HepG2 (cell line): ENCODE data around the gene RPS19. TPM values are rescaled to one million over a fixed set of nuclear protein-coding genes. Genes with fewer than 3 reads are reported as not detected.

Source experiments
- CSRNP1 ChIP-seq: sonication (generic); formaldehyde crosslinking; IDR thresholded peaks from 2 replicates; pipeline ENCODE4 v1.8.1; 2023; ENCODE audit warnings: mild to moderate bottlenecking, missing genetic modification reagents
- DRAP1 ChIP-seq: IDR thresholded peaks from 2 replicates; pipeline ENCODE4 v1.6.1; 2016; ENCODE audit warnings: missing genetic modification reagents, missing compliant biosample characterization
- MAZ ChIP-seq, 2 experiments: sonication (generic) in 1 of 2; formaldehyde crosslinking in 1 of 2; IDR thresholded peaks; 2 replicates each; pipeline versions ENCODE4 v1.5.0 to v1.6.1; 2012 to 2020; ENCODE audit warnings: low read depth in 2 of 2, mild to moderate bottlenecking in 2 of 2, borderline replicate concordance in 1 of 2, improper control_type of control experiment in 1 of 2, low read length in 1 of 2, missing genetic modification reagents in 1 of 2, moderate library complexity in 1 of 2
- MEIS2 ChIP-seq: sonication (generic); formaldehyde crosslinking; IDR thresholded peaks from 2 replicates; pipeline ENCODE4 v1.9.0; 2021; ENCODE audit warnings: mild to moderate bottlenecking, missing genetic modification reagents
- MIER3 ChIP-seq: IDR thresholded peaks from 2 replicates; pipeline ENCODE4 v1.6.1; 2016; ENCODE audit warnings: missing compliant biosample characterization, borderline replicate concordance
- MIXL1 ChIP-seq: IDR thresholded peaks from 2 replicates; pipeline ENCODE4 v1.6.1; 2016
- ZNF10 ChIP-seq: sonication (generic); formaldehyde crosslinking; IDR thresholded peaks from 2 replicates; pipeline ENCODE4 v1.4.0; 2020; ENCODE audit warnings: mild to moderate bottlenecking, low read depth, missing genetic modification reagents, borderline replicate concordance
- ZNF567 ChIP-seq: sonication (generic); formaldehyde crosslinking; IDR thresholded peaks from 2 replicates; pipeline ENCODE4 v1.8.1; 2023; ENCODE audit warnings: mild to moderate bottlenecking, missing genetic modification reagents, borderline replicate concordance
- ZNF577 ChIP-seq: sonication (generic); formaldehyde crosslinking; IDR thresholded peaks from 2 replicates; pipeline ENCODE4 v1.4.0; 2020; ENCODE audit warnings: mild to moderate bottlenecking, low read depth, missing genetic modification reagents, borderline replicate concordance
- ZNF629 ChIP-seq: sonication (generic); formaldehyde crosslinking; conservative IDR thresholded peaks from 2 replicates; pipeline ENCODE4 v1.5.0; 2020; ENCODE audit warnings: missing genetic modification reagents
- ZNF687 ChIP-seq: sonication (generic); formaldehyde crosslinking; IDR thresholded peaks from 2 replicates; pipeline ENCODE4 v1.5.1; 2020; ENCODE audit warnings: mild to moderate bottlenecking, missing genetic modification reagents, moderate library complexity
- polyA plus RNA-seq, 8 experiments: library from polyadenylated mRNA; depleted of rRNA in 3 of 8; stranded (reverse) in 7 of 8; unstranded in 1 of 8; fragments of >200 nt; fragmentation: Illumina TruSeq in 4 of 8; extraction: Trizol in 4 of 8; gene quantifications; 2 replicates each; pipeline versions ENCODE4 v1.2.1 to v1.2.3, GENCODE V29; 2011 to 2016; ENCODE audit warnings: low read depth in 4 of 8, missing spikeins in 1 of 8, mixed read lengths in 1 of 8; ENCODE audit not compliant: insufficient read depth in 1 of 8
- total RNA-seq, 5 experiments: library from RNA; depleted of rRNA; stranded (reverse); fragments of >200 nt; fragmentation: Illumina TruSeq; extraction: Trizol; gene quantifications; 2 replicates each; pipeline ENCODE4 v1.2.3, GENCODE V29; 2016; ENCODE audit warnings: low read depth in 1 of 5
- TF ChIP-seq, protein P1 (sequence below): sonication (generic); formaldehyde crosslinking; IDR thresholded peaks from 2 replicates; pipeline ENCODE4 v1.5.1; 2020; ENCODE audit warnings: missing genetic modification reagents, mild to moderate bottlenecking, borderline replicate concordance
- TF ChIP-seq, protein P2 (sequence below): sonication (generic); formaldehyde crosslinking; IDR thresholded peaks from 2 replicates; pipeline ENCODE4 v1.4.0; 2020; ENCODE audit warnings: missing genetic modification reagents
- TF ChIP-seq, protein P3 (sequence below): sonication (generic); formaldehyde crosslinking; IDR thresholded peaks from 2 replicates; pipeline ENCODE4; 2020; ENCODE audit warnings: missing genetic modification reagents, mild to moderate bottlenecking, borderline replicate concordance

RPS19 gene
- total and polyA plus RNA-seq, 2 of the 13 experiments (the other 11 are each of a cell fraction or from before 2014, with no cell fraction given): 1,983 to 4,758 TPM

GRCh38 chr19:41882568-41883462, 22.8 kb downstream of the RPS19 start, which contains the start of gene ARHGEF1 (continued):
- TF ChIP-seq CSRNP1 (CRISPR knock-in tag) (peak; percentile 63; the same call in 1 of the 2 replicates), ZNF577 (CRISPR knock-in tag) (no peak), ZNF567 (CRISPR knock-in tag) (no peak), MIXL1 (no peak), ZNF629 (CRISPR knock-in tag) (peak; percentile 81), DRAP1 (no peak), ZNF687 (CRISPR knock-in tag) (peak; percentile 52), MIER3 (no peak), ZNF10 (CRISPR knock-in tag) (no peak), MAZ (IDR thresholded peaks at IDR 0.05; ENCODE audit: borderline replicate concordance, low read depth, low read length) (peak; percentile 45; the same call in 1 of the 2 replicates), MAZ (CRISPR knock-in tag; IDR thresholded peaks at IDR 0.05; ENCODE audit: low read depth) (no peak), MEIS2 (CRISPR knock-in tag) (peak; percentile 63; the same call in 1 of the 2 replicates)
- TF ChIP-seq, protein P1, sequence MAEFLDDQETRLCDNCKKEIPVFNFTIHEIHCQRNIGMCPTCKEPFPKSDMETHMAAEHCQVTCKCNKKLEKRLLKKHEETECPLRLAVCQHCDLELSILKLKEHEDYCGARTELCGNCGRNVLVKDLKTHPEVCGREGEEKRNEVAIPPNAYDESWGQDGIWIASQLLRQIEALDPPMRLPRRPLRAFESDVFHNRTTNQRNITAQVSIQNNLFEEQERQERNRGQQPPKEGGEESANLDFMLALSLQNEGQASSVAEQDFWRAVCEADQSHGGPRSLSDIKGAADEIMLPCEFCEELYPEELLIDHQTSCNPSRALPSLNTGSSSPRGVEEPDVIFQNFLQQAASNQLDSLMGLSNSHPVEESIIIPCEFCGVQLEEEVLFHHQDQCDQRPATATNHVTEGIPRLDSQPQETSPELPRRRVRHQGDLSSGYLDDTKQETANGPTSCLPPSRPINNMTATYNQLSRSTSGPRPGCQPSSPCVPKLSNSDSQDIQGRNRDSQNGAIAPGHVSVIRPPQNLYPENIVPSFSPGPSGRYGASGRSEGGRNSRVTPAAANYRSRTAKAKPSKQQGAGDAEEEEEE (CRISPR knock-in tag): no peak
- TF ChIP-seq, protein P2, sequence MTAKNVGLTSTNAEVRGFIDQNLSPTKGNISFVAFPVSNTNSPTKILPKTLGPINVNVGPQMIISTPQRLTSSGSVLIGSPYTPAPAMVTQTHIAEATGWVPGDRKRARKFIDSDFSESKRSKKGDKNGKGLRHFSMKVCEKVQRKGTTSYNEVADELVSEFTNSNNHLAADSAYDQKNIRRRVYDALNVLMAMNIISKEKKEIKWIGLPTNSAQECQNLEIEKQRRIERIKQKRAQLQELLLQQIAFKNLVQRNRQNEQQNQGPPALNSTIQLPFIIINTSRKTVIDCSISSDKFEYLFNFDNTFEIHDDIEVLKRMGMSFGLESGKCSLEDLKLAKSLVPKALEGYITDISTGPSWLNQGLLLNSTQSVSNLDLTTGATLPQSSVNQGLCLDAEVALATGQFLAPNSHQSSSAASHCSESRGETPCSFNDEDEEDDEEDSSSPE (CRISPR knock-in tag): no peak
- TF ChIP-seq, protein P3, sequence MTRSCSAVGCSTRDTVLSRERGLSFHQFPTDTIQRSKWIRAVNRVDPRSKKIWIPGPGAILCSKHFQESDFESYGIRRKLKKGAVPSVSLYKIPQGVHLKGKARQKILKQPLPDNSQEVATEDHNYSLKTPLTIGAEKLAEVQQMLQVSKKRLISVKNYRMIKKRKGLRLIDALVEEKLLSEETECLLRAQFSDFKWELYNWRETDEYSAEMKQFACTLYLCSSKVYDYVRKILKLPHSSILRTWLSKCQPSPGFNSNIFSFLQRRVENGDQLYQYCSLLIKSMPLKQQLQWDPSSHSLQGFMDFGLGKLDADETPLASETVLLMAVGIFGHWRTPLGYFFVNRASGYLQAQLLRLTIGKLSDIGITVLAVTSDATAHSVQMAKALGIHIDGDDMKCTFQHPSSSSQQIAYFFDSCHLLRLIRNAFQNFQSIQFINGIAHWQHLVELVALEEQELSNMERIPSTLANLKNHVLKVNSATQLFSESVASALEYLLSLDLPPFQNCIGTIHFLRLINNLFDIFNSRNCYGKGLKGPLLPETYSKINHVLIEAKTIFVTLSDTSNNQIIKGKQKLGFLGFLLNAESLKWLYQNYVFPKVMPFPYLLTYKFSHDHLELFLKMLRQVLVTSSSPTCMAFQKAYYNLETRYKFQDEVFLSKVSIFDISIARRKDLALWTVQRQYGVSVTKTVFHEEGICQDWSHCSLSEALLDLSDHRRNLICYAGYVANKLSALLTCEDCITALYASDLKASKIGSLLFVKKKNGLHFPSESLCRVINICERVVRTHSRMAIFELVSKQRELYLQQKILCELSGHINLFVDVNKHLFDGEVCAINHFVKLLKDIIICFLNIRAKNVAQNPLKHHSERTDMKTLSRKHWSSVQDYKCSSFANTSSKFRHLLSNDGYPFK (CRISPR knock-in tag): no peak
